ENCODE measurements around the gene MMP10.

The MMP10 gene

GRCh38 chr11:102724904-102725500 is 55.4 kb downstream of the MMP10 start, which contains the start of gene MMP8:
Gene MMP8 (minus strand): TSS chr11:102724954. CDS start chr11:102724855, 99 bp downstream.
- no peak for DNase-seq

GRCh38 chr11:102722821-102723220 is 57.6 kb downstream of the MMP10 start:
- DNase-seq = no peak
